Measurements from ENCODE around the gene GALNT17.
"Not testable (repeated sequence)": the region's sequence is repeated elsewhere in the genome, so short reads cannot be mapped to it uniquely, and the experiment has no call there.

Gene GALNT17

DNA sequence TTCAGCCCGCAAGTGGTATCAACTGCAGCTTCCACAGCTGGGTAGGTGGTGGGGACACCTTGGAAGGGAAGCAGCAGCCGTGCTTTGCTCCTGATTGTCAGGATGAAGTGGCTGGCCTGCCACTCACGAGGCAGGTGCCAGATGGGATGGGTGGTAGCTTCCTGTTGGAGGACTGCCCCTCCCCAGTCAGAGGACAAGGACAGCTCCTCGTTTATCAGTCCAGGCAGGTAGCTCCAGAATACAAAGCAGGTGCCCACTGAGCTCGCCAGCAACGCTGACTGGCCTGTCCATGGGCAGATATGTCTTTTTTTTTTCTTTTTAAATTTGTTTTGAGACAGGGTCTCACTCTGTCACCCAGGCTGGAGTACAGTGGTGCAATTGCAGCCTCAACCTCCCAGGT is 431.3 kb downstream of the GALNT17 start:
- Mint-ChIP-seq H3K27me3 (no peaks in the 10 kb centered on the region), H3K36me3 (ENCODE audit: low read depth) (no peaks in the 10 kb centered on the region), H3K4me1 (ENCODE audit: low read depth) (no peaks in the 10 kb centered on the region), H3K27ac (no peak overlapping the region), H3K4me3 (no peak overlapping the region), H3K9me3 (no peaks in the 10 kb centered on the region)
- DNase-seq: no peak

DNA sequence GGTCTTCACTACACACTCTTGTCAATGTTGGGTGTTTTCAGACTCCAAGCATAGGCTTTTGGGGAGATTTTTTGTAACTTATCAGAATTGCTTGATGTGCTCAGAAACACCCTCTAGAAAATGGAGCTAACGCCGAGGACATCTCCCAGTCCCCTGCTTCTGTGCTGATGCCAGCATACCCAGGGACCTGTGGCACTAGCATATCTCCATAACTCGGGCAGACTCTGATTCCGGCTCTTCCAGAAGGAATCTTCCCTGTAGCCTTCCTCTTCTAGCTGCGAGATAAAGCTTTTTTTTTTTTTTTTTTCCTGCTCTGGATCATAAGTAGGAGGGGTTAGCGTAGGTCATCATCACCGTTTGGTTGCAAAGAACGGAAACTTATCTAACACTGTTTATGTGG is 434.4 kb downstream of the GALNT17 start:
- Mint-ChIP-seq H3K27me3 (no peaks in the 10 kb centered on the region), H3K4me1 (ENCODE audit: low read depth) (no peaks in the 10 kb centered on the region), H3K9me3 (peaks cover 8% of the 10 kb centered on the region), H3K27ac (no peak overlapping the region), H3K4me3 (no peak overlapping the region), H3K36me3 (ENCODE audit: low read depth) (no peaks in the 10 kb centered on the region)
- no peak for DNase-seq

DNA sequence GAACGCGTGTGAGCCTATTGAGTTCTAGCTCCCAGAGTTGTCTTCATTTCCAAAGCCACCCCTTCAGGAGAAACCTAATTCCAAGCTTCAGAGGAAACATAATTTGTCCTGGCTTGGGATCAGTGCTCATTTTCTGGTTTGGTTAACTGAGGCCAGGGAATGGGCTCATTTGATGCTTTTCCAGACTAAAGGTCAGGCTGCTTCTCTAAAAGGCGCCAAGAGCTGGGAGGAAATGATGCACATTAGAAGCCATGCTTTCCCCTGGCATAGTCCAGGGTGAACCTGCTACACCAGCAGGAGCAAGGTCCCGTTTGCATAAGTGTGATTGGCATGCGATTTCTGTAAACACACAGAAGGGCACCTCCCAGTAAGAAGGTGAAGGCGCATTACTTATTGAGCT is 435.0 kb downstream of the GALNT17 start:
- H3K36me3 Mint-ChIP-seq (ENCODE audit: low read depth): no peaks in the 10 kb centered on the region
- H3K4me3 Mint-ChIP-seq: no peak overlapping the region
- H3K4me1 Mint-ChIP-seq (ENCODE audit: low read depth): no peaks in the 10 kb centered on the region
- no peak for DNase-seq
- peaks cover 8% of the 10 kb centered on the region for H3K9me3 Mint-ChIP-seq
- H3K27ac Mint-ChIP-seq: no peak overlapping the region
- H3K27me3 Mint-ChIP-seq: no peaks in the 10 kb centered on the region

DNA sequence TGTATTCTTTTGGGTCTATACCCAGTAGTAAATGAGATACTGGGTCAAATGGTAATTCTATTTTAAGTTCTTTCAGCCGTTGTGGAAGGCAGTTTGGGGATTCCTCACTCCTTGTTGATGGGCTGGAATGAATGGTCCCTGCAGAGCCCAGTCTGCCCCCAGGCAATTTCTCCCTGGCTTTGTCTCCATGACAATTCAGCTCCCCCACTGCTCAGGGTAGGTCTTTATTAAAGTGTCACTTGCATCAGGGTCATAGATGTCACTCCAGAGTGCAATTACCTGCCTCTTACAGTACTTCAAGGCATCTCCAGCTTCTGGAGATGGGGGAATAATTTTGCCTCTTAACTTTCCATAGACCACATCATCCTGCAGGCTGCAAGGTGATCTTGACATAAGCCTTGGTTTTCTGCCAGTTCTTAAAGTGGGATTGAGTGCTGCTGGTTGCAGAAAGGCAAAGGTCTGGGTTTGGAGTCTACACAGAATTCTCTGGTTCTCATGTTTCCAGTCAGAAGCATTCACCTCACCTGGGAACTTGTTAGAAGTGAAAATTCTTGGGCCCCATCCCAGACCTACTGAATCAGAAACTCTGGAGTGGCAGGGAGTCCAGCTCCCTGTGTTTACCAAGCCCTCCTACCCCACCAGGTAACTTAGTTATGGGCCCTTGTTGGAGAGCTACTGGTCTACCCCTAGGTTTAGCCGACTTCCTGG is 442.4 kb downstream of the GALNT17 start:
- H3K9me3 Mint-ChIP-seq: peaks cover 15% of the 10 kb centered on the region
- H3K27ac Mint-ChIP-seq: no peak overlapping the region
- no peak overlapping the region for H3K4me3 Mint-ChIP-seq
- H3K4me1 Mint-ChIP-seq (ENCODE audit: low read depth): no peaks in the 10 kb centered on the region
- H3K36me3 Mint-ChIP-seq (ENCODE audit: low read depth): no peaks in the 10 kb centered on the region
- DNase-seq: no peak
- no peaks in the 10 kb centered on the region for H3K27me3 Mint-ChIP-seq

GRCh38 chr7:71580027-71580426 is 448.1 kb downstream of the GALNT17 start:
- Mint-ChIP-seq H3K27me3 (no peaks in the 10 kb centered on the region), H3K9me3 (peaks cover 9% of the 10 kb centered on the region), H3K27ac (no peak overlapping the region), H3K4me1 (ENCODE audit: low read depth) (no peaks in the 10 kb centered on the region), H3K4me3 (no peak overlapping the region), H3K36me3 (ENCODE audit: low read depth) (no peaks in the 10 kb centered on the region)
- no peak for DNase-seq

- no peaks in the 10 kb centered on the region for H3K27me3 Mint-ChIP-seq
- H3K4me1 Mint-ChIP-seq (ENCODE audit: low read depth): no peaks in the 10 kb centered on the region
- H3K36me3 Mint-ChIP-seq (ENCODE audit: low read depth): no peaks in the 10 kb centered on the region
- H3K4me3 Mint-ChIP-seq: no peak overlapping the region
- no peak overlapping the region for H3K27ac Mint-ChIP-seq
- H3K9me3 Mint-ChIP-seq: peaks cover 2% of the 10 kb centered on the region
- DNase-seq: no peak
Observed at GRCh38 chr7:71584256-71584655, 452.3 kb downstream of the GALNT17 start.

- peaks cover 10% of the 10 kb centered on the region for H3K9me3 Mint-ChIP-seq
- H3K4me1 Mint-ChIP-seq (ENCODE audit: low read depth): no peaks in the 10 kb centered on the region
- H3K27me3 Mint-ChIP-seq: no peaks in the 10 kb centered on the region
- no peak overlapping the region for H3K27ac Mint-ChIP-seq
- no peak for DNase-seq
- no peaks in the 10 kb centered on the region for H3K36me3 Mint-ChIP-seq (ENCODE audit: low read depth)
- H3K4me3 Mint-ChIP-seq: no peak overlapping the region
Observed at GRCh38 chr7:71591876-71592275, 459.9 kb downstream of the GALNT17 start.

DNA sequence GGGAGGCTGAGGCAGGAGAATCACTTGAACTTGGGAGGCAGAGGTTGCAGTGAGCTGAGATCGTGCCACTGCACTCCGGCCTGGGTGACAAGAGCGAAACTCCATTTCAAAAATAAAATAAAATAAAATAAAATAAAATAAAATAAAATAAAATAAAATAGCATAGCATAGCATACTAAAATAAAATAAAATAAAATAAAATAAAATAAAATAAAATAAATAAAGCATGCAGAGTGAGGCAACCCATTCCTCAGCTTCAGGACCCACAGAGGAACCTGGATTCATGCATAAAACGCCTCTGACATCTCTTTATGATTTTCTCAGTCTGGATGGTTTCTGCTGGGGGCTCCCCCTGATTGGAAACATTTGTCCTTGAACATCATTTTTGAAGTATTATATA is 460.4 kb downstream of the GALNT17 start:
- H3K36me3 Mint-ChIP-seq (ENCODE audit: low read depth); DNase-seq; H3K9me3 Mint-ChIP-seq; H3K27ac Mint-ChIP-seq; H3K4me3 Mint-ChIP-seq; H3K27me3 Mint-ChIP-seq; H3K4me1 Mint-ChIP-seq (ENCODE audit: low read depth): not testable (repeated sequence)

GRCh38 chr7:71594736-71595135 is 462.8 kb downstream of the GALNT17 start:
- no peak for DNase-seq
- no peaks in the 10 kb centered on the region for H3K27me3 Mint-ChIP-seq
- no peak overlapping the region for H3K27ac Mint-ChIP-seq
- H3K9me3 Mint-ChIP-seq: peaks cover 15% of the 10 kb centered on the region
- no peaks in the 10 kb centered on the region for H3K36me3 Mint-ChIP-seq (ENCODE audit: low read depth)
- H3K4me1 Mint-ChIP-seq (ENCODE audit: low read depth): no peaks in the 10 kb centered on the region
- no peak overlapping the region for H3K4me3 Mint-ChIP-seq

DNA sequence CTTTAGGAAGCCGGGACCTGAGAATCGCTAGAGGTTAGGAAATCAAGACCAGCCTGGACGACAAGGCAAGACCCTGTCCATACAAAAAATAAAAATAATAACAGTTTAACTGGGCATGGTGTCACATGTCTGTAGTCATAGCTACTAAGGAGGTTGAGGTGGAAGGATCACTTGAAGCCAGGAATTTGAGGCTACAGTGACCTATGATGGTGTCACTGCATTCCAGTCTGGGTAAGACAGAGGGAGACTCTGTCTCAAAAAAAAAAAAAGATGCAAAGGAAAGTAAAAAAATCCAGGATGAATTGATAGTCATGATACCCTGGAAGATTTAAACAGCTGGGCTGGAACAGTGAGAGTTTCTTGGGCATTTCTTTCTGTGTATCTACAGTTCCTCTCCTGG is 463.2 kb downstream of the GALNT17 start:
- Mint-ChIP-seq H3K27me3 (no peaks in the 10 kb centered on the region), H3K9me3 (peaks cover 15% of the 10 kb centered on the region), H3K4me1 (ENCODE audit: low read depth) (no peaks in the 10 kb centered on the region), H3K27ac (no peak overlapping the region), H3K36me3 (ENCODE audit: low read depth) (no peaks in the 10 kb centered on the region), H3K4me3 (no peak overlapping the region)
- no peak for DNase-seq

DNA sequence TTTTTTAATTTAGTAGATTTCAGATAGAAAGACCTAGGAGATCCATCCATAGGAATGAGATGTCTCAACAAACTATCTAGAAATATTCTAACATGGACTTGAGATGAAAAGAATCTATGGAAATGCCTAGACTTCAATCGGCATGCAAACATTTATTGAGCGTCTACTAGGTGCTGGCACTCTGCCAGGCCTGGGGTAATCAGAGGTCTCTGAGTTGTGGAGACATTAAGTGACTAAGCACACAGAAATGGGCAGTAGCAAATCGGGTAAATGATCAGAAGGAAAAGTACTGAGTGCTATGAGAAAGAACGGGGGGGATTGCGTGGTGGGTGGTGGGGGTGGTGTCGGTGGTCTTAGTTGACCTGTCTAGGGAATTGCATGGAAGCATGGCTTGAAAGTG is 466.6 kb downstream of the GALNT17 start:
- H3K36me3 Mint-ChIP-seq (ENCODE audit: low read depth): no peaks in the 10 kb centered on the region
- H3K4me3 Mint-ChIP-seq: no peak overlapping the region
- DNase-seq: no peak
- H3K27me3 Mint-ChIP-seq: no peaks in the 10 kb centered on the region
- no peaks in the 10 kb centered on the region for H3K4me1 Mint-ChIP-seq (ENCODE audit: low read depth)
- H3K27ac Mint-ChIP-seq: no peak overlapping the region
- H3K9me3 Mint-ChIP-seq: peaks cover 11% of the 10 kb centered on the region

GRCh38 chr7:71601851-71602250 is 469.9 kb downstream of the GALNT17 start:
- peaks cover 5% of the 10 kb centered on the region for H3K9me3 Mint-ChIP-seq
- no peaks in the 10 kb centered on the region for H3K36me3 Mint-ChIP-seq (ENCODE audit: low read depth)
- H3K27ac Mint-ChIP-seq: no peak overlapping the region
- no peaks in the 10 kb centered on the region for H3K27me3 Mint-ChIP-seq
- DNase-seq: no peak
- H3K4me1 Mint-ChIP-seq (ENCODE audit: low read depth): no peaks in the 10 kb centered on the region
- no peak overlapping the region for H3K4me3 Mint-ChIP-seq

- no peaks in the 10 kb centered on the region for H3K36me3 Mint-ChIP-seq (ENCODE audit: low read depth)
- no peaks in the 10 kb centered on the region for H3K27me3 Mint-ChIP-seq
- H3K4me1 Mint-ChIP-seq (ENCODE audit: low read depth): no peaks in the 10 kb centered on the region
- no peak overlapping the region for H3K27ac Mint-ChIP-seq
- no peak overlapping the region for H3K4me3 Mint-ChIP-seq
- H3K9me3 Mint-ChIP-seq: peaks cover 6% of the 10 kb centered on the region
- no peak for DNase-seq
Observed at GRCh38 chr7:71604818-71605414, 473.0 kb downstream of the GALNT17 start.

DNA sequence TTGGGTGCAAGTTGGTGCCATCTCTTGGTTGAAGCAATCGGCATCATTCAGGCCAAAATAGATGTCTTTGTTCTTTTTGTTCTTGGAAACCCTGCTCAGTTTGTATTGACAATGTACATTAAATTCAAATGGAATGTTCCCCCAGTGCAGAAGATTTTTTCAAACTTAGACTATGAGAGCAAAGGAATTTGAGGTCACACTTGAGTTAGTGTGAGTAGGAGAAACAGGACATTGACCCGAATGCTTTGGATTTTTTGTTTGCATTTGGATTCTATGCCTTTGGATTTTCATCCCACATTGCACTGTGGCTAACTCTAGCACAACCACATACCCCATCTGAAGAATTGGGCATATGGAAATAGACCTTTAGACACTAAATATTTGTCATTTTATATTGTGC is 480.0 kb downstream of the GALNT17 start:
- H3K27ac Mint-ChIP-seq: no peak overlapping the region
- no peaks in the 10 kb centered on the region for H3K4me1 Mint-ChIP-seq (ENCODE audit: low read depth)
- peaks cover 11% of the 10 kb centered on the region for H3K9me3 Mint-ChIP-seq
- no peaks in the 10 kb centered on the region for H3K36me3 Mint-ChIP-seq (ENCODE audit: low read depth)
- H3K4me3 Mint-ChIP-seq: no peak overlapping the region
- H3K27me3 Mint-ChIP-seq: no peaks in the 10 kb centered on the region
- DNase-seq: no peak

DNA sequence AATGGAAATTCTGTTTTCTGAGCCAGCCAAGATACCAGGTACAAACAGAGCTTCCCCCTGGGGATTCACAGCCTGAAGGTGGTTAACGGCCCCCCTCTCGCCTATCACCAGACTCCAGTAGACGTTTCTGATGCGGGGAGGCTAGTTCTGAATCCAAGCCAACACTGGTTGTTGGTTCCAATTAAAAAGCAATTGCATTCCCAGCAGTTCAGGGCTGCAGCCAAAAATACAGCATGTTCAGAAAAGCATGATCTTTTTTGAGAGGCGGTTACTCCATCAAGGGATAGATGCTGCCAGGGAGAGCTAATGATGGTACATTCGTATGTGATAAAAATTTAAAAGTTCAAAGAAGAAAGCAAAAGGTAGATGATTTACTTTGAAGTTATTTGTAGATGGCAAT is 481.0 kb downstream of the GALNT17 start:
- Mint-ChIP-seq H3K27me3 (no peaks in the 10 kb centered on the region), H3K36me3 (ENCODE audit: low read depth) (no peaks in the 10 kb centered on the region), H3K27ac (no peak overlapping the region)

GRCh38 chr7:71613313-71613712 is 481.4 kb downstream of the GALNT17 start:
- no peaks in the 10 kb centered on the region for H3K36me3 Mint-ChIP-seq (ENCODE audit: low read depth)

More for the DNA sequence above, 481.0 kb downstream of the GALNT17 start:
- peaks cover 9% of the 10 kb centered on the region for H3K9me3 Mint-ChIP-seq
- no peak for DNase-seq
- no peaks in the 10 kb centered on the region for H3K4me1 Mint-ChIP-seq (ENCODE audit: low read depth)
- H3K4me3 Mint-ChIP-seq: no peak overlapping the region

More at GRCh38 chr7:71613313-71613712, 481.4 kb downstream of the GALNT17 start:
- Mint-ChIP-seq H3K4me3 (no peak overlapping the region), H3K4me1 (ENCODE audit: low read depth) (no peaks in the 10 kb centered on the region), H3K27ac (no peak overlapping the region), H3K9me3 (peaks cover 5% of the 10 kb centered on the region), H3K27me3 (no peaks in the 10 kb centered on the region)
- no peak for DNase-seq

Data from activated T-cell treated with anti-CD3 and anti-CD28 coated beads, Interleukin-2, amount 50 U/mL, for 24 hours (primary cell).